K562 (cell line): ENCODE measurements around the gene MAP1A. TPM values are rescaled to one million over a fixed set of nuclear protein-coding genes. Genes with fewer than 3 reads are reported as not detected.

ENCODE experiments used
- CXXC5 ChIP-seq: fragments of 250-450 bp; sonication (Bioruptor Pico); IDR thresholded peaks from 2 replicates; pipeline ENCODE4 v1.8.0; 2022; ENCODE audit warnings: inconsistent platforms, mild to moderate bottlenecking, moderate library complexity
- ELF1 ChIP-seq: fragments of 200-800 bp; sonication (Bioruptor generic); IDR thresholded peaks from 2 replicates; pipeline ENCODE4 v1.6.1; 2016; ENCODE audit warnings: missing genetic modification characterization, missing compliant biosample characterization
- EZH2 ChIP-seq: IDR thresholded peaks from 2 replicates; pipeline ENCODE4 v1.6.1; 2012; ENCODE audit warnings: low read depth, mild to moderate bottlenecking, inconsistent platforms, low read length, borderline replicate concordance
- FOXA1 ChIP-seq: fragments of 450-650 bp; IDR thresholded peaks from 2 replicates; pipeline ENCODE4 v1.6.1; 2016; ENCODE audit warnings: mild to moderate bottlenecking, borderline replicate concordance
- JUN ChIP-seq, 2 experiments: sonication (generic) in 1 of 2; formaldehyde crosslinking in 1 of 2; IDR thresholded peaks; 2 replicates each; pipeline versions ENCODE4 v1.6.1 to v1.8.0; 2012 to 2022; ENCODE audit warnings: borderline replicate concordance in 2 of 2, mild to moderate bottlenecking in 2 of 2, improper control_type of control experiment in 1 of 2, low read depth in 1 of 2, low read length in 1 of 2, missing genetic modification reagents in 1 of 2
- MAZ ChIP-seq, 2 experiments: fragments of 450-650 bp in 1 of 2; sonication (generic) in 1 of 2; formaldehyde crosslinking; IDR thresholded peaks in 1 of 2; conservative IDR thresholded peaks in 1 of 2; 2 replicates each; pipeline versions ENCODE4 v1.4.0 to v1.5.0; 2020; ENCODE audit warnings: mild to moderate bottlenecking in 1 of 2, missing genetic modification reagents in 1 of 2
- MECOM ChIP-seq: fragments of 250-450 bp; sonication (Bioruptor Pico); IDR thresholded peaks from 2 replicates; pipeline ENCODE4 v1.8.0; 2022; ENCODE audit warnings: inconsistent platforms
- MLLT1 ChIP-seq, 2 experiments: fragments of 450-650 bp; IDR thresholded peaks; 2 replicates each; pipeline ENCODE4 v1.6.1; 2016
- NCOR1 ChIP-seq: fragments of 450-650 bp; IDR thresholded peaks from 2 replicates; pipeline ENCODE4 v1.6.1; 2016; ENCODE audit warnings: mild to moderate bottlenecking, moderate library complexity
- NUFIP1 ChIP-seq: fragments of 450-650 bp; IDR thresholded peaks from 2 replicates; pipeline ENCODE4 v1.6.1; 2018; ENCODE audit not compliant: partially characterized antibody
- PBX2 ChIP-seq, 2 experiments: IDR thresholded peaks in 1 of 2; conservative IDR thresholded peaks in 1 of 2; 2 replicates each; pipeline ENCODE4 v1.6.1; 2016; ENCODE audit warnings: low read depth in 2 of 2, mild to moderate bottlenecking in 1 of 2, missing compliant biosample characterization in 1 of 2, missing genetic modification characterization in 1 of 2, moderate library complexity in 1 of 2
- POLR2AphosphoS5 ChIP-seq: IDR thresholded peaks from 2 replicates; pipeline ENCODE4 v1.6.1; 2011; ENCODE audit warnings: mild to moderate bottlenecking, low read depth, low read length, moderate library complexity; ENCODE audit not compliant: control insufficient read depth, insufficient read depth
- REST ChIP-seq, 2 experiments: fragments of 450-650 bp; formaldehyde crosslinking in 1 of 2; IDR thresholded peaks; 2 replicates each; pipeline versions ENCODE4 v1.4.0 to v1.6.1; 2014 to 2020; ENCODE audit warnings: mild to moderate bottlenecking in 2 of 2, borderline replicate concordance in 1 of 2, low read depth in 1 of 2
- TRIM28 ChIP-seq: fragments of 450-650 bp; IDR thresholded peaks from 2 replicates; pipeline ENCODE4 v1.6.1; 2017
- WHSC1 ChIP-seq: IDR thresholded peaks from one replicate; pipeline ENCODE4 v1.6.1; 2012; ENCODE audit warnings: low read length, control low read depth, inconsistent platforms
- ZFPM2 ChIP-seq: fragments of 250-450 bp; sonication (Bioruptor Pico); IDR thresholded peaks from 2 replicates; pipeline ENCODE4 v1.5.1; 2022; ENCODE audit warnings: mild to moderate bottlenecking
- polyA plus RNA-seq, 8 experiments: library from polyadenylated mRNA; depleted of rRNA in 4 of 8; stranded (reverse) in 5 of 8; unstranded in 3 of 8; fragments of >200 nt; fragmentation: Nextera tagmentation in 2 of 8; fragmentation: Illumina TruSeq in 1 of 8; extraction: Ambion mirVana in 2 of 8; extraction: Trizol in 1 of 8; gene quantifications; 2 replicates each; pipeline versions ENCODE4 v1.2.1 to v1.2.3, GENCODE V29; 2011 to 2014; ENCODE audit warnings: inconsistent platforms in 1 of 8, missing spikeins in 1 of 8
- total RNA-seq, 7 experiments: library from RNA; depleted of rRNA in 6 of 7; stranded (reverse); fragments of >200 nt in 6 of 7; fragmentation: Illumina TruSeq in 2 of 7; extraction: Trizol in 2 of 7; gene quantifications; 2 replicates each; pipeline versions ENCODE4 v1.2.1 to v1.2.3, GENCODE V29; 2011 to 2021; ENCODE audit warnings: low replicate concordance in 1 of 7

MAP1A gene
- total and polyA plus RNA-seq, 9 of the 15 experiments (the other 6 are each of a cell fraction or from before 2014, with no cell fraction given): 2.0 to 20.3 (median 7.3) TPM

GRCh38 chr15:43469867-43470266 is 47.5 kb upstream of the MAP1A start (continued):
- no peak for TF ChIP-seq REST (IDR thresholded peaks at IDR 0.05; ENCODE audit: borderline replicate concordance)
- no peak for TF ChIP-seq REST (CRISPR knock-in tag; IDR thresholded peaks at IDR 0.05; ENCODE audit: low read depth)
- TF ChIP-seq MLLT1 (IDR thresholded peaks at IDR 0.05): no peak
- no peak for TF ChIP-seq EZH2
- TF ChIP-seq ZFPM2 (CRISPR knock-in tag): no peak
- no peak for TF ChIP-seq NUFIP1
- peak; percentile 54; the same call in 1 of the 2 replicates for TF ChIP-seq POLR2AphosphoS5
- TF ChIP-seq TRIM28: no peak
- peak; percentile 69 for TF ChIP-seq NCOR1
- TF ChIP-seq MAZ (CRISPR knock-in tag; conservative IDR thresholded peaks at IDR 0.05 in 1 of 2, IDR thresholded peaks at IDR 0.05 in 1 of 2): no peak
- TF ChIP-seq MECOM: no peak
- TF ChIP-seq WHSC1: no peak
- no peak for TF ChIP-seq ELF1 (tag)
- no peak for TF ChIP-seq JUN (IDR thresholded peaks at IDR 0.05; ENCODE audit: borderline replicate concordance, low read depth, low read length)
- TF ChIP-seq JUN (CRISPR knock-in tag; IDR thresholded peaks at IDR 0.05; ENCODE audit: borderline replicate concordance): no peak
- TF ChIP-seq CXXC5 (CRISPR knock-in tag): peak; percentile 32; the same call in 1 of the 2 replicates
- TF ChIP-seq PBX2 (CRISPR knock-in tag; IDR thresholded peaks at IDR 0.05; ENCODE audit: low read depth): no peak
- TF ChIP-seq PBX2 (tag; conservative IDR thresholded peaks at IDR 0.05; ENCODE audit: low read depth): no peak
- no peak for TF ChIP-seq FOXA1
